HG02884 (cell line): Measurements from ENCODE around the gene XPC.
"Not testable (repeated sequence)": the region's sequence is repeated elsewhere in the genome, so short reads cannot be mapped to it uniquely, and the experiment has no call there.

Source experiments
- ATAC-seq: cut with Tn5 transposase; IDR thresholded peaks from one replicate; pipeline ENCODE4 v1.9.1; 2021; ENCODE audit warnings: mild to moderate bottlenecking, moderate library complexity; ENCODE audit not compliant: unreplicated experiment

Gene XPC

GRCh38 chr3:14122301-14122700 is 56.1 kb downstream of the XPC start:
- ATAC-seq: no peak

- ATAC-seq: no peak
These were observed 56.5 kb downstream of the XPC start for GRCh38 chr3:14121859-14122258.

GRCh38 chr3:14120921-14121448 is 57.4 kb downstream of the XPC start:
- ATAC-seq: not testable (repeated sequence)

GRCh38 chr3:14120111-14120920 is 58.1 kb downstream of the XPC start:
- no peak for ATAC-seq

GRCh38 chr3:14119651-14120050 is 58.8 kb downstream of the XPC start:
- no peak for ATAC-seq

- no peak for ATAC-seq
These were observed 59.7 kb downstream of the XPC start for GRCh38 chr3:14118400-14119381.

GRCh38 chr3:14117468-14118399 is 60.7 kb downstream of the XPC start:
- no peak for ATAC-seq

- ATAC-seq: no peak
These were observed 64.3 kb downstream of the XPC start for GRCh38 chr3:14113965-14114635.

- no peak for ATAC-seq
These were observed 67.7 kb downstream of the XPC start for GRCh38 chr3:14110699-14111098.

- ATAC-seq: not testable (repeated sequence)
These were observed 68.6 kb downstream of the XPC start for GRCh38 chr3:14109821-14110220.

- no peak for ATAC-seq
These were observed 80.6 kb downstream of the XPC start for GRCh38 chr3:14097616-14098391.

GRCh38 chr3:14096742-14097141 is 81.7 kb downstream of the XPC start:
- ATAC-seq: no peak
